Measurements from ENCODE around the gene TCF21.

TCF21 gene

GRCh38 chr6:133877116-133877515 lies 11.8 kb upstream of the TCF21 start:
- Mint-ChIP-seq H3K4me3 (no peak overlapping the region), H3K9me3 (no peaks in the 10 kb centered on the region), H3K27me3 (peaks cover 9% of the 10 kb centered on the region), H3K36me3 (no peaks in the 10 kb centered on the region), H3K4me1 (no peaks in the 10 kb centered on the region), H3K27ac (no peak overlapping the region)
- CTCF ChIA-PET = interaction anchor here (0.6 kb wide), 1 partner anchor 564 kb away, joined by 3 read pairs; no protein-coding TSS in a partner anchor
- DNase-seq = no peak

DNA sequence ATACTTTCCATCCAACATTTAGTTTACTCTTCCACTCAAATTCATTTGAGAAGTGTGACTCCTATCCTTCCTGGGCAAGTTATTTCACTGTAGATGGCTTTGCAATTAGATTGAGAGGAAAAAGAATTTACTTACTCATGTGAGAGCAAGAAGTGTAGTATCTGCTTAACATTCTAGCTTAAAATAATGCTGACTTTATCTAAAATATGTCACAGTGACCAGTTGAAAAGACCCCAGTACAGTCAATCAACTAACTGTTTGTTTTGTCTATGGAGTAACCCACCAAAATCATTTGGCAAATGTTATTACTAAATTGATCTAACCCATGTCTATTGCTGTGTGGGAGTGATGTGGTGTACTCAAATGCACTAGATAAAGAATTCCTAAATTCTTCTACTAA lies 8.9 kb upstream of the TCF21 start:
- Mint-ChIP-seq H3K9me3 (no peaks in the 10 kb centered on the region), H3K4me3 (no peak overlapping the region), H3K4me1 (no peaks in the 10 kb centered on the region), H3K27ac (no peak overlapping the region), H3K27me3 (peaks cover 19% of the 10 kb centered on the region), H3K36me3 (no peaks in the 10 kb centered on the region)
- CTCF ChIA-PET = no interaction called here
- DNase-seq = no peak

- no peak overlapping the region for H3K4me3 Mint-ChIP-seq
- no peak for DNase-seq
- H3K27me3 Mint-ChIP-seq = peaks cover 23% of the 10 kb centered on the region
- H3K4me1 Mint-ChIP-seq = no peaks in the 10 kb centered on the region
- no peak overlapping the region for H3K27ac Mint-ChIP-seq
- CTCF ChIA-PET = no interaction called here
- no peaks in the 10 kb centered on the region for H3K9me3 Mint-ChIP-seq
- no peaks in the 10 kb centered on the region for H3K36me3 Mint-ChIP-seq
Measured at GRCh38 chr6:133880896-133881295, 8.0 kb upstream of the TCF21 start.

DNA sequence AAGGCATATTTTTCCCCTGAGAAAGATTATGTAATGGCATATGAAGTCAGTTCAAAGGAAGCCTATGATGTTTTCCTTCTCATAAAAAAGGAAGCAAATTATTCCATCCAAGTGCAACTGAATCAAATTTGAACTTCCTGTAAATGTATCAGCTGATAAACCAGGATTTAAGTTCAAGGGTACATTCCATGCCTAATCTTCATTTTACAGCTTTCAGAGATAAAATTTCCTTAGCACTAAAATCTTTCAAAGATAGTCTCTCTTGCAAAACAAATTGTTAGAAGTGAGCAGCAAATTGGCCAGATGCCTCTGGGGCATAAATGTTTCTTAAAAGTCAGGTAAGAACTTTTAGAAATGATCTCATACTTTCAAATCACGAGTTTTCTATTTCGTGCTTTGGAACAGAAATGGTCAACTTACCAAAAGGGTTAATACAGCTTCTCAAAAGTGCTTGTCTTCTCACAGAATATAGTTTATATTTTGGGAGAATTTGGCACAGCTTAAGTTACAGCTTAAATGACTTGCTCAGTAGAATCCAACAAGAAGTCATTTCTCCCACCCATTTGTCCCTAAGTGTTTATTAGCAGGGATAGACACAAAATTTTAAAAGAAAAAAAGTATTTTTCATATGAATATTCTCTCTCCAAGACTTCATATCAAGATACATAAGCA lies 2.7 kb upstream of the TCF21 start:
- Mint-ChIP-seq H3K36me3 (no peaks in the 10 kb centered on the region), H3K9me3 (no peaks in the 10 kb centered on the region), H3K4me1 (peaks cover 7% of the 10 kb centered on the region), H3K27me3 (peaks cover 53% of the 10 kb centered on the region), H3K27ac (no peak overlapping the region), H3K4me3 (no peak overlapping the region)
- CTCF ChIA-PET = no interaction called here
- DNase-seq = no peak

GRCh38 chr6:133887156-133887879 lies 1.6 kb upstream of the TCF21 start:
- H3K4me1 Mint-ChIP-seq = peaks cover 11% of the 10 kb centered on the region
- H3K27me3 Mint-ChIP-seq = peaks cover 63% of the 10 kb centered on the region
- H3K4me3 Mint-ChIP-seq = no peak overlapping the region
- H3K9me3 Mint-ChIP-seq = no peaks in the 10 kb centered on the region
- no peak overlapping the region for H3K27ac Mint-ChIP-seq
- CTCF ChIA-PET = no interaction called here
- DNase-seq = no peak
- H3K36me3 Mint-ChIP-seq = no peaks in the 10 kb centered on the region

GRCh38 chr6:133887880-133888230 lies 1.1 kb upstream of the TCF21 start:
- no peak overlapping the region for H3K4me3 Mint-ChIP-seq
- H3K36me3 Mint-ChIP-seq = no peaks in the 10 kb centered on the region
- no peak overlapping the region for H3K27ac Mint-ChIP-seq
- no peaks in the 10 kb centered on the region for H3K9me3 Mint-ChIP-seq
- no peak for DNase-seq
- peaks cover 66% of the 10 kb centered on the region for H3K27me3 Mint-ChIP-seq
- CTCF ChIA-PET = no interaction called here
- H3K4me1 Mint-ChIP-seq = peaks cover 12% of the 10 kb centered on the region

DNA sequence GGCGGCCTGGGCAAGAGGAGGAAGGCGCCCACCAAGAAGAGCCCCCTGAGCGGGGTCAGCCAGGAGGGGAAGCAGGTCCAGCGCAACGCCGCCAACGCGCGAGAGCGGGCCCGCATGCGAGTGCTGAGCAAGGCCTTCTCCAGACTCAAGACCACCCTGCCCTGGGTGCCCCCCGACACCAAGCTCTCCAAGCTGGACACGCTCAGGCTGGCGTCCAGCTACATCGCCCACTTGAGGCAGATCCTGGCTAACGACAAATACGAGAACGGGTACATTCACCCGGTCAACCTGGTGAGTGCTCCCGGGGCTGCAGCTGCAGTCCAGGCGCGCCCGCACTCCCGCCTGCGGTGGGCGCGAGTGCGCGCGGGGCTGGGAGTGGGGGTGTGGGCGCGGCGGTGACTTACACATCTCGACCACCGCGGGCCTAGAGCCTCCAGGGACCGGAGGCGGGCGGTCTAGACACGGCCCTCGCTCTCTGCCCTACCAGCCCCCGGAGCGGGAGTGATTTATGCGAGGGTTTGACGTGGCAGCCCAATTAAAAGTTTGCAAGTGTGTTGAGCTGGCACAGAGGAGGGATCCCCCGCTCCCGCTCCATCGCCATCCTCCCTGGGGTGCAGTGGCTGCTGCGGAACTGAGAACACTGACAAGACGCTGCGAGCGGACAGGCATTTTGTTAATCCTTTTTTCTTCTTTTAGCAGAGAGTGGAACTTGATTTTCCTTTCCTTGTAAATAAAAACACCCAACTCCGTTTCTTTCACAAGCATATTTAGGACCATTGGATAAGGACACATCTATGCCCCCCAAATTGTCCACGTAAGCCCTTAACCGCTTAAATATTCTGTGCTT lies 867 bp downstream of the TCF21 start:
- peaks cover 19% of the 10 kb centered on the region for H3K4me1 Mint-ChIP-seq
- CTCF ChIA-PET = no interaction called here
- no peak for DNase-seq

GRCh38 chr6:133890711-133891148 lies 1.8 kb downstream of the TCF21 start:
- Mint-ChIP-seq H3K27me3 (peaks cover 80% of the 10 kb centered on the region), H3K27ac (peak overlapping the region; percentile 9), H3K4me1 (peaks cover 19% of the 10 kb centered on the region), H3K4me3 (peak overlapping the region; percentile 56), H3K9me3 (no peaks in the 10 kb centered on the region), H3K36me3 (no peaks in the 10 kb centered on the region)
- DNase-seq = no peak
- CTCF ChIA-PET = no interaction called here

More for the DNA sequence above, 867 bp downstream of the TCF21 start:
- Mint-ChIP-seq H3K27ac (peak overlapping the region; percentile 8), H3K36me3 (no peaks in the 10 kb centered on the region), H3K27me3 (peaks cover 73% of the 10 kb centered on the region), H3K4me3 (no peak overlapping the region), H3K9me3 (no peaks in the 10 kb centered on the region)

GRCh38 chr6:133891149-133891926 lies 2.4 kb downstream of the TCF21 start:
- Mint-ChIP-seq H3K36me3 (no peaks in the 10 kb centered on the region), H3K4me3 (peak overlapping the region; percentile 56), H3K27me3 (peaks cover 85% of the 10 kb centered on the region), H3K27ac (peak overlapping the region; percentile 9), H3K4me1 (peaks cover 19% of the 10 kb centered on the region), H3K9me3 (no peaks in the 10 kb centered on the region)
- CTCF ChIA-PET = interaction anchor here (1.1 to 1.5 kb wide), 2 partner anchors 8 to 25 kb away, joined by 3 to 4 read pairs; no protein-coding TSS in a partner anchor
- DNase-seq = no peak

GRCh38 chr6:133891927-133892812 lies 3.3 kb downstream of the TCF21 start:
- Mint-ChIP-seq H3K9me3 (no peaks in the 10 kb centered on the region), H3K4me3 (peak overlapping the region; percentile 45), H3K27ac (no peak overlapping the region), H3K36me3 (no peaks in the 10 kb centered on the region), H3K27me3 (peaks cover 92% of the 10 kb centered on the region), H3K4me1 (peaks cover 19% of the 10 kb centered on the region)
- no peak for DNase-seq
- CTCF ChIA-PET = interaction anchor here (0.6 to 1.5 kb wide), 5 partner anchors 9 to 265 kb away, joined by 3 to 4 read pairs (median 4); no protein-coding TSS in a partner anchor

DNA sequence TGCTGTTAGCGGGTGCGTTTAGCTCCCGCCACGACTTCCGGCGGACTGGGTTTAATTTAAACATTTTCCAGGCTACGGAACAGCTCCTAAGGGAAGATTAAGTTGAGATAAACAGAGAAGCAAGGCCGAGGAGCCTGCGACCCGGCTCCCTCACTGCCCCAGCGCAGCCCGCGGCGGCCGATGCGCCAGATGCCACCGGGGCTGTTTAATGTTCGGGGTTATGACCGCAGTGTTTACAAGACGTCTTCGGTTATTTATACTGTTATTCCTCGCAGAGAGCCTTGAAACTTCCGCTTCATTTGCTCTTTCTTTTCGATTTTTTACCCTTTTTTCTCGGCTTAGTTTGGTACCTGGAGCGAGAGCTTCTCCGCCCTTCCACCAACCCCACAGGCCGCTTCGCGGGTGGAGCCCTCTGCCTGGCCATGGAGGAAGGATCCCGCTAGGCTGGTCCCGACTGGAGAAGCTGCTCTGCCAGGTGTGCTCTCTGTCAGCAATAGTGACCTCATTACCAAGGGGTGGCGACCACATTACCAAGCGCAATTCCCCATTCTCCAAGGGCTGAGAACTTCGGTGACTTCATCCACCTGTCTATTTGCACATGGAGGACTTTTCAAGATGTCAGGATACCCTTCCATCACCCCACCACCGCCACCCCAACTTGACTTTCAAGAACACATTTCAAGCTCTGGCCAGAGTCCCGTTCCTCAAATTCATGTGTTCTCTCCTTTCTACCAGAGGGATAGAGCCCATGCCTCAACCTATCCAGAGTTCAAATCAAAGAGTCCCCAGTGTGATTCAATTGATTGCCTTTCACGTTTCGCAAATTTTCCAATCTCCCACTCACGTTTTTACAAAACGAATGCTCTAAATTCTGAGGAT lies 4.1 kb downstream of the TCF21 start:
- no peaks in the 10 kb centered on the region for H3K9me3 Mint-ChIP-seq
- H3K27ac Mint-ChIP-seq = peak overlapping the region; percentile 56
- CTCF ChIA-PET = interaction anchor here (0.6 to 1.5 kb wide), 5 partner anchors 10 to 265 kb away, joined by 3 to 4 read pairs (median 4); no protein-coding TSS in a partner anchor
- no peak overlapping the region for H3K4me3 Mint-ChIP-seq
- H3K36me3 Mint-ChIP-seq = no peaks in the 10 kb centered on the region
- peaks cover 95% of the 10 kb centered on the region for H3K27me3 Mint-ChIP-seq
- peaks cover 19% of the 10 kb centered on the region for H3K4me1 Mint-ChIP-seq
- DNase-seq = no peak

- Mint-ChIP-seq H3K36me3 (no peaks in the 10 kb centered on the region), H3K9me3 (no peaks in the 10 kb centered on the region), H3K27ac (no peak overlapping the region), H3K4me1 (peaks cover 19% of the 10 kb centered on the region), H3K4me3 (no peak overlapping the region), H3K27me3 (peaks cover 93% of the 10 kb centered on the region)
- no peak for DNase-seq
- CTCF ChIA-PET = no interaction called here
Measured at GRCh38 chr6:133893946-133894345, 5.0 kb downstream of the TCF21 start.

Measured in activated naive CD4-positive, alpha-beta T cell treated with anti-CD3 and anti-CD28 coated beads, Interleukin-2, amount 10 ng/mL, durations not matched to agents 7 days and 5 days (primary cell).